H1 (cell line): ENCODE data around the gene ACHE. TPM values are rescaled to one million over a fixed set of nuclear protein-coding genes. Genes with fewer than 3 reads are reported as not detected.

Source experiments
- CTCF ChIA-PET: fragments of 300-600 bp; sonication (Branson Sonifier 250); formaldehyde crosslinking; loops from one replicate; lab custom pipeline; 2021; ENCODE audit not compliant: partially characterized antibody; lab: Charles Lee
- POLR2A ChIA-PET: fragments of 300-600 bp; sonication (Branson Sonifier 250); formaldehyde crosslinking; loops from one replicate; lab custom pipeline; 2021; ENCODE audit warnings: inconsistent platforms; ENCODE audit not compliant: partially characterized antibody; lab: Charles Lee
- DNase-seq, 2 experiments: peaks; one replicate each; pipeline versions ENCODE4 v3.0.0 to v3.0.0-alpha.2; 2010 to 2022; ENCODE audit warnings: low spot score in 2 of 2, low read depth in 1 of 2, mixed read lengths in 1 of 2
- FAIRE-seq: peaks from 2 replicates; lab custom pipeline; 2011; peaks lifted over from hg19 to GRCh38; lab: Jason Lieb, UNC
- H2AFZ ChIP-seq: 2 replicates; pipeline ENCODE4 v1.8.1; 2012; ENCODE audit warnings: low read length, inconsistent platforms
- H2AK5ac ChIP-seq: 2 replicates; pipeline ENCODE4 v1.6.1; 2013; ENCODE audit warnings: low read depth, low read length
- H2BK120ac ChIP-seq: replicated peaks from 2 replicates; pipeline ENCODE3; 2013; ENCODE audit warnings: low read depth, low read length, inconsistent platforms
- H2BK12ac ChIP-seq: 2 replicates; pipeline ENCODE4 v1.6.1; 2013; ENCODE audit warnings: low read depth, low read length
- H2BK15ac ChIP-seq: 2 replicates; pipeline ENCODE4 v1.6.1; 2013; ENCODE audit warnings: low read length
- H2BK20ac ChIP-seq: 2 replicates; pipeline ENCODE4 v1.6.1; 2013; ENCODE audit warnings: low read length
- H2BK5ac ChIP-seq: 2 replicates; pipeline ENCODE4 v1.6.1; 2013; ENCODE audit warnings: low read depth, low read length
- H3K14ac ChIP-seq: 2 replicates; pipeline ENCODE4 v1.6.1; 2013; ENCODE audit warnings: inconsistent platforms; ENCODE audit not compliant: insufficient read length
- H3K18ac ChIP-seq: 2 replicates; pipeline ENCODE4 v1.6.1; 2013; ENCODE audit warnings: low read length; ENCODE audit errors: extremely low read depth
- H3K23ac ChIP-seq: 2 replicates; pipeline ENCODE4 v1.6.1; 2013; ENCODE audit warnings: inconsistent platforms; ENCODE audit not compliant: insufficient read length
- H3K23me2 ChIP-seq: 2 replicates; pipeline ENCODE4 v1.6.1; 2013; ENCODE audit warnings: low read depth, low read length
- H3K27ac ChIP-seq: 2 replicates; pipeline ENCODE4 v1.6.1; 2011; ENCODE audit warnings: low read depth, low read length, inconsistent platforms
- H3K27me3 ChIP-seq, 4 experiments: replicated peaks in 1 of 4; 1 replicate in 1 of 4; 2 replicates in 3 of 4; pipeline versions ENCODE4 v1.6.1 to v1.8.1; 2011 to 2013; ENCODE audit warnings: low read length in 3 of 4, mild to moderate bottlenecking in 3 of 4, inconsistent platforms in 2 of 4, mixed read lengths in 2 of 4, moderate library complexity in 1 of 4; ENCODE audit not compliant: control insufficient read depth in 3 of 4, insufficient read depth in 3 of 4; ENCODE audit errors: extremely low read depth in 1 of 4
- H3K36me3 ChIP-seq, 4 experiments: 2 replicates each; pipeline versions ENCODE4 v1.6.1 to v1.8.1; 2011 to 2013; ENCODE audit warnings: mild to moderate bottlenecking in 4 of 4, low read length in 3 of 4, moderate library complexity in 2 of 4, control low read depth in 1 of 4, inconsistent platforms in 1 of 4; ENCODE audit not compliant: insufficient read depth in 4 of 4, control insufficient read depth in 2 of 4
- H3K4ac ChIP-seq: replicated peaks from 2 replicates; pipeline ENCODE3; 2013; ENCODE audit warnings: low read length, low read depth, mixed read lengths, inconsistent platforms; ENCODE audit not compliant: insufficient read length
- H3K4me1 ChIP-seq, 4 experiments: replicated peaks in 1 of 4; 1 replicate in 1 of 4; 2 replicates in 3 of 4; pipeline versions ENCODE4 v1.6.1 to v1.8.1; 2011 to 2013; ENCODE audit warnings: low read length in 3 of 4, inconsistent platforms in 2 of 4, mixed read lengths in 1 of 4; ENCODE audit not compliant: insufficient read depth in 4 of 4, control insufficient read depth in 3 of 4
- H3K4me2 ChIP-seq, 2 experiments: 2 replicates each; pipeline versions ENCODE4 v1.6.1 to v1.8.1; 2011 to 2013; ENCODE audit warnings: low read depth in 2 of 2, low read length in 2 of 2, control low read depth in 1 of 2, inconsistent platforms in 1 of 2, mild to moderate bottlenecking in 1 of 2; ENCODE audit not compliant: insufficient read depth in 1 of 2
- H3K4me3 ChIP-seq, 4 experiments: fragments of 200-600, 300-600 bp in 1 of 4; sonication (generic), shearing (Covaris generic), sonication (Bioruptor Twin) in 1 of 4; 2 replicates each; pipeline versions ENCODE4 v1.5.1 to v1.8.1; 2011 to 2016; ENCODE audit warnings: low read length in 4 of 4, low read depth in 3 of 4, control low read depth in 2 of 4, inconsistent platforms in 2 of 4, mild to moderate bottlenecking in 2 of 4, mixed read lengths in 1 of 4, moderate library complexity in 1 of 4; ENCODE audit not compliant: insufficient read depth in 2 of 4; ENCODE audit errors: extremely low read depth in 1 of 4
- H3K56ac ChIP-seq: replicated peaks from 2 replicates; pipeline ENCODE3; 2013; ENCODE audit warnings: low read depth, mild to moderate bottlenecking, mixed read lengths, low read length, inconsistent platforms; ENCODE audit not compliant: insufficient read length
- H3K79me1 ChIP-seq: 2 replicates; pipeline ENCODE4 v1.6.1; 2013; ENCODE audit warnings: low read depth, low read length, control low read depth
- H3K79me2 ChIP-seq, 2 experiments: 2 replicates each; pipeline versions ENCODE4 v1.6.1 to v1.8.1; 2012 to 2013; ENCODE audit warnings: low read length in 2 of 2, mild to moderate bottlenecking in 2 of 2, inconsistent platforms in 1 of 2; ENCODE audit not compliant: insufficient read depth in 2 of 2, control insufficient read depth in 1 of 2
- H3K9ac ChIP-seq, 4 experiments: replicated peaks in 1 of 4; 1 replicate in 1 of 4; 2 replicates in 3 of 4; pipeline versions ENCODE4 v1.6.1 to v1.8.1; 2011 to 2013; ENCODE audit warnings: low read depth in 3 of 4, low read length in 3 of 4, control low read depth in 2 of 4, mild to moderate bottlenecking in 2 of 4, moderate library complexity in 2 of 4, inconsistent platforms in 1 of 4; ENCODE audit errors: extremely low read depth in 1 of 4
- H3K9me3 ChIP-seq, 2 experiments: 2 replicates each; pipeline versions ENCODE4 v1.6.1 to v1.8.1; 2012 to 2013; ENCODE audit warnings: mild to moderate bottlenecking in 2 of 2, moderate library complexity in 2 of 2, control low read depth in 1 of 2, inconsistent platforms in 1 of 2, low read depth in 1 of 2, low read length in 1 of 2, mixed read lengths in 1 of 2; ENCODE audit not compliant: insufficient read depth in 2 of 2
- H4K20me1 ChIP-seq, 2 experiments: replicated peaks in 1 of 2; 2 replicates each; pipeline versions ENCODE3 to v1.8.1; 2011 to 2013; ENCODE audit warnings: inconsistent platforms in 2 of 2, low read length in 2 of 2, mild to moderate bottlenecking in 1 of 2; ENCODE audit not compliant: insufficient read depth in 2 of 2, control insufficient read depth in 1 of 2
- H4K5ac ChIP-seq: 2 replicates; pipeline ENCODE4 v1.6.1; 2013; ENCODE audit warnings: low read length, low read depth, mixed read lengths, inconsistent platforms; ENCODE audit not compliant: insufficient read length
- H4K8ac ChIP-seq: 2 replicates; pipeline ENCODE4 v1.8.0; 2013; ENCODE audit warnings: mild to moderate bottlenecking, moderate library complexity, low read length, inconsistent platforms; ENCODE audit not compliant: insufficient read depth; ENCODE audit errors: extremely low read depth
- H4K91ac ChIP-seq: replicated peaks from 2 replicates; pipeline ENCODE3; 2013; ENCODE audit warnings: low read length, mixed read lengths, inconsistent platforms; ENCODE audit not compliant: insufficient read length
- ATF2 ChIP-seq: IDR thresholded peaks from 2 replicates; pipeline ENCODE4 v1.6.1; 2012; ENCODE audit warnings: low read length, inconsistent platforms
- BACH1 ChIP-seq: IDR thresholded peaks from 2 replicates; pipeline ENCODE4 v1.6.1; 2012; ENCODE audit warnings: low read length, improper control_type of control experiment
- CHD2 ChIP-seq: IDR thresholded peaks from 2 replicates; pipeline ENCODE4 v1.6.1; 2012; ENCODE audit warnings: low read length, improper control_type of control experiment
- GABPA ChIP-seq: IDR thresholded peaks from 2 replicates; pipeline ENCODE4 v1.6.1; 2011; ENCODE audit warnings: mild to moderate bottlenecking, low read length, moderate library complexity, borderline replicate concordance; ENCODE audit not compliant: insufficient read depth
- HDAC2 ChIP-seq, 2 experiments: fragments of 300-600 bp in 1 of 2; sonication (generic) in 1 of 2; IDR thresholded peaks; 2 replicates each; pipeline ENCODE4 v1.6.1; 2011 to 2012; ENCODE audit warnings: low read depth in 2 of 2, low read length in 2 of 2, mild to moderate bottlenecking in 2 of 2, moderate library complexity in 2 of 2, borderline replicate concordance in 1 of 2, inconsistent platforms in 1 of 2
- JUN ChIP-seq: IDR thresholded peaks from 2 replicates; pipeline ENCODE4 v1.6.1; 2011; ENCODE audit warnings: low read depth, mild to moderate bottlenecking, improper control_type of control experiment, low read length
- KDM5A ChIP-seq: fragments of 200-600 bp; IDR thresholded peaks from 2 replicates; pipeline ENCODE4 v1.7.1; 2012; ENCODE audit warnings: mild to moderate bottlenecking, low read length, inconsistent platforms, mixed read lengths
- RAD21 ChIP-seq, 2 experiments: IDR thresholded peaks in 1 of 2; conservative IDR thresholded peaks in 1 of 2; 2 replicates each; pipeline ENCODE4 v1.6.1; 2011; ENCODE audit warnings: low read depth in 2 of 2, low read length in 2 of 2, improper control_type of control experiment in 1 of 2, inconsistent platforms in 1 of 2, mild to moderate bottlenecking in 1 of 2, moderate library complexity in 1 of 2
- RFX5 ChIP-seq: IDR thresholded peaks from 2 replicates; pipeline ENCODE4 v1.6.1; 2011; ENCODE audit warnings: low read depth, low read length, improper control_type of control experiment, borderline replicate concordance
- SUZ12 ChIP-seq: fragments of 200-600 bp; sonication (generic); IDR thresholded peaks from 2 replicates; pipeline ENCODE4 v1.6.1; 2012; ENCODE audit warnings: mild to moderate bottlenecking, inconsistent platforms, low read length, moderate library complexity, mixed read lengths
- WGBS, 2 experiments: shearing (Covaris generic) in 1 of 2; methylation state at CpG; one replicate each; pipeline versions ENCODE4 v1.1.6 to v1.1.7; 2013 to 2015; ENCODE audit warnings: low lambda C conversion rate in 2 of 2, mixed read lengths in 2 of 2, inconsistent platforms in 1 of 2, low coverage in 1 of 2, missing lambda C conversion rate in 1 of 2; ENCODE audit not compliant: insufficient replicate concordance in 2 of 2, insufficient coverage in 1 of 2, insufficient read length in 1 of 2; ENCODE audit errors: extremely low coverage in 1 of 2, missing lambda C conversion rate in 1 of 2; 5-methylcytosine and 5-hydroxymethylcytosine counted together
- polyA plus RNA-seq, 7 experiments: library from polyadenylated mRNA; depleted of rRNA in 3 of 7; stranded (reverse) in 5 of 7; unstranded in 2 of 7; fragments of >200 nt in 5 of 7; fragments of 200-250 nt in 2 of 7; gene quantifications; 1 replicate in 5 of 7; 2 replicates in 1 of 7; 4 replicates in 1 of 7; pipeline versions ENCODE4 v1.2.1 to v1.2.3, GENCODE V29; 2011 to 2013; ENCODE audit warnings: missing spikeins in 2 of 7, mixed read lengths in 2 of 7
- total RNA-seq: library from RNA; stranded (reverse); fragmentation: NEBNext Ultra II Directional; extraction: Animal tissue kit (Norgen Biotek cat#: 25700); gene quantifications from 2 replicates; pipeline ENCODE4 v1.2.1, GENCODE V29; 2021

The ACHE gene
- total and polyA plus RNA-seq, 2 of the 8 experiments (the other 6 are each of a cell fraction or from before 2014, with no cell fraction given), result 1.4 to 4.3 TPM

- H3K9ac ChIP-seq, result no peak overlapping the region
- peaks cover 0 to 11% of the 10 kb centered on the region in 2 experiments; a peak in 3 of 4 replicates for H3K79me2 ChIP-seq
- H4K8ac ChIP-seq, result no peak overlapping the region
- H3K4me3 ChIP-seq, result no peak overlapping the region
- H3K36me3 ChIP-seq, result peaks cover 6 to 22% (median 11%) of the 10 kb centered on the region in 4 experiments; a peak in 7 of 8 replicates
- H3K4me2 ChIP-seq, result no peak overlapping the region
- H3K14ac ChIP-seq, result no peak overlapping the region
- H3K27me3 ChIP-seq, result no peaks in the 10 kb centered on the region
- WGBS, 2 experiments, result 89% methylated on average over 10 of the region's 10 CpGs; no CpG with 5 or more reads in 1 of the 2 experiments
- no peak overlapping the region for H3K18ac ChIP-seq
- no peak for DNase-seq
- no peak overlapping the region for H2BK15ac ChIP-seq
- no peak overlapping the region for H2BK5ac ChIP-seq
- no peaks in the 10 kb centered on the region for H3K9me3 ChIP-seq
- H2AFZ ChIP-seq, result no peak overlapping the region
- no peak overlapping the region for H3K4ac ChIP-seq
- no peak for FAIRE-seq
- CTCF ChIA-PET, result interaction anchor here (1.4 to 4.5 kb wide), 3 partner anchors 7 to 172 kb away, joined by 4 to 25 read pairs (median 8); no protein-coding TSS in a partner anchor
- H2BK12ac ChIP-seq, result no peak overlapping the region
- no peak overlapping the region for H3K27ac ChIP-seq
- peaks cover 5% of the 10 kb centered on the region for H3K79me1 ChIP-seq
- peaks cover 0 to 6% of the 10 kb centered on the region in 2 experiments for H4K20me1 ChIP-seq
- H2BK120ac ChIP-seq, result no peak overlapping the region
- H3K23me2 ChIP-seq, result peaks cover 6% of the 10 kb centered on the region; the same call in 1 of the 2 replicates
- no peak overlapping the region for H3K23ac ChIP-seq
- H3K56ac ChIP-seq, result no peak overlapping the region
- no peak overlapping the region for H2BK20ac ChIP-seq
- H4K91ac ChIP-seq, result no peak overlapping the region
- POLR2A ChIA-PET, result interaction anchor here (0.8 to 2.1 kb wide), 5 partner anchors 8 to 60 kb away, joined by 3 to 10 read pairs (median 3); no protein-coding TSS in a partner anchor
- no peak overlapping the region for H4K5ac ChIP-seq
- no peak overlapping the region for H2AK5ac ChIP-seq
- peaks cover 2 to 13% (median 11%) of the 10 kb centered on the region in 4 experiments for H3K4me1 ChIP-seq
- TF ChIP-seq SUZ12 (no peak), KDM5A (no peak), BACH1 (no peak), JUN (no peak), RFX5 (no peak), ATF2 (no peak), RAD21 (IDR thresholded peaks at IDR 0.05 in 1 of 2, conservative IDR thresholded peaks at IDR 0.05 in 1 of 2; ENCODE audit: low read depth in 2 of 2, low read length in 2 of 2) (no peak), CHD2 (no peak), GABPA (no peak), HDAC2 (IDR thresholded peaks at IDR 0.05; ENCODE audit: borderline replicate concordance in 1 of 2, low read depth in 2 of 2, low read length in 2 of 2) (no peak)
These were observed 32.2 kb downstream of the ACHE start for GRCh38 chr7:100863406-100863950.
